ENCODE results near the gene LHFPL3.
"Not testable (repeated sequence)": the region's sequence is repeated elsewhere in the genome, so short reads cannot be mapped to it uniquely, and the experiment has no call there.

LHFPL3 gene

DNA sequence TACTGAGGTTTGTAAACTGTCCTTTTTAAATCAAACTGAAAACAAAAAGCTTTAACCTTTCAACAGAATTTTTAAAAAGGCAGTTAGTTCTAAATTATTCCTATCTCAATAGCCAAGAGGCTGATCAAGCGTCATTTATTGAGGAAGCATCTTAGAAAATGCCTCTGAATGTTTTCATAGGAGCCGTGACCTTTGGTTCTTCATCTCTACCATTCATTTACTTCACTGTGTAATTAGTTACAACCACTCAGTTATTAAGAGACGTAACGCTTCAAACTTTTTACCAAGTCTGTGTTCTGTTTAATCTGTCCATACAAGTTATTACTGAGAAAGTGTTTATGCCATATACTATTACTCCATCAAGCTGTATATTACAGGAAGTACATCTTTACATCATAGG, 578.2 kb downstream of the LHFPL3 start:
- no peak overlapping the region for H3K4me3 ChIP-seq (ENCODE audit: low read depth, low read length)
- no peak for DNase-seq (ENCODE audit: low read depth)
- TF ChIP-seq, protein P1, sequence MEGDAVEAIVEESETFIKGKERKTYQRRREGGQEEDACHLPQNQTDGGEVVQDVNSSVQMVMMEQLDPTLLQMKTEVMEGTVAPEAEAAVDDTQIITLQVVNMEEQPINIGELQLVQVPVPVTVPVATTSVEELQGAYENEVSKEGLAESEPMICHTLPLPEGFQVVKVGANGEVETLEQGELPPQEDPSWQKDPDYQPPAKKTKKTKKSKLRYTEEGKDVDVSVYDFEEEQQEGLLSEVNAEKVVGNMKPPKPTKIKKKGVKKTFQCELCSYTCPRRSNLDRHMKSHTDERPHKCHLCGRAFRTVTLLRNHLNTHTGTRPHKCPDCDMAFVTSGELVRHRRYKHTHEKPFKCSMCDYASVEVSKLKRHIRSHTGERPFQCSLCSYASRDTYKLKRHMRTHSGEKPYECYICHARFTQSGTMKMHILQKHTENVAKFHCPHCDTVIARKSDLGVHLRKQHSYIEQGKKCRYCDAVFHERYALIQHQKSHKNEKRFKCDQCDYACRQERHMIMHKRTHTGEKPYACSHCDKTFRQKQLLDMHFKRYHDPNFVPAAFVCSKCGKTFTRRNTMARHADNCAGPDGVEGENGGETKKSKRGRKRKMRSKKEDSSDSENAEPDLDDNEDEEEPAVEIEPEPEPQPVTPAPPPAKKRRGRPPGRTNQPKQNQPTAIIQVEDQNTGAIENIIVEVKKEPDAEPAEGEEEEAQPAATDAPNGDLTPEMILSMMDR (IDR thresholded peaks at IDR 0.05; ENCODE audit: control insufficient read depth, extremely low read depth, insufficient read depth) = no peak

DNA sequence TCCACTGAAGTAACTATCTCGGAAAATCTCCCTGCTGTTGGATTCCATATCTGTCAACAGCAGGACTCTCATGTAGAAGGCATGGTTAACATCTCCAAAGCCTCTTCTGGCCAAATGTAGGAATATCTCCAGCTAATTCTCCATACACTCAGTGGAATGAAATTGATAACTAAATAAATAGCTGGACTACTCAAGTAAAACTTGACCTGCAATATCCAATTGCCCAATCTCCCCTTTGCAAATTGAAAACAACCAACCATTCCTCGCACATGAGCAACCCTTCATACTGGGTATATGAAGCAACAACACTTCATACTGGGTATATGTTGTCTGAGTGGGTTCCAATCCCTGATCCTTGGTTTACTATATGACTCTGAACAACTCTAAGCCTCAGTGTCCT, 580.2 kb downstream of the LHFPL3 start:
- no peak overlapping the region for H3K4me3 ChIP-seq (ENCODE audit: low read depth, low read length)
- TF ChIP-seq, protein P1 (IDR thresholded peaks at IDR 0.05; ENCODE audit: control insufficient read depth, extremely low read depth, insufficient read depth) = no peak
- no peak for DNase-seq (ENCODE audit: low read depth)

DNA sequence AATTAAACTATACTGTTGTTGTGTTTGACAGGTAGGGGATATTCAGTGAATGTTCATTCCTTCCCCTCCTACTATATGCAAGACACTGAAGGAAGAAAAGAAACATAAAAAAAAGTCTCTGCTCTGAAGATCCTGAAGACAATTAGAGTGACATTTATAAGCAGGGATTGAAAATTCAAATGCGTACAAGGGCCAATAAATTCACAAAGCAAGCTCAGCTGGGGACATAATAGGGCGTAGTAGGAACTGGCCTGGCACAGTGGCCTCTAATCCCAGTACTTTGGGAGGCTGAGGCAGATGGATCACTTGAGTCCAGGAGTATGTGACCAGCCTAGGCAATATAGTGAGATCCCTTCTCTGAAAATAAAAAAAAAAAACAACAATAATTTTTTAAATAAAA, 580.7 kb downstream of the LHFPL3 start:
- H3K4me3 ChIP-seq (ENCODE audit: low read depth, low read length) = no peak overlapping the region
- DNase-seq (ENCODE audit: low read depth) = no peak
- TF ChIP-seq, protein P1 (IDR thresholded peaks at IDR 0.05; ENCODE audit: control insufficient read depth, extremely low read depth, insufficient read depth) = no peak

DNA sequence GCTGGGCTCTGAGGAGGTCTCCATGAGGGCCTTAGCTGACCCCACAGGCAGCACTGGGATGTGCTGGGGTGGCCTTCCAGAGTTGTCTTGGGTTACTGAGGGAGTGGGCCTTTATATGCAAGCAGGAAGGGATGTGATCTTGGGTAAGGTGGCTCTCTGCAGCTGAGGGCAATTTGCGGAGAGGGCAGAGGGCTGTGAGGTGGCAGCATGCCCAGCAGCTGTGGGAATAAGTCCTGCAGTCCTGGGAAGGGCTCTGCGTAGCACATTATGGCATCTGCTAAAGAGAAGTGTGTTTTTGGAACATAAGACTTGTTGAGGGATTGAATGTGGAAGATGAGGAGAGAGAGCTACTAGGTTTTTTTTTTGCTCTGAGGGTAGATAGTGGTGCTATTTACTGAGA, 586.0 kb downstream of the LHFPL3 start:
- TF ChIP-seq, protein P1 (IDR thresholded peaks at IDR 0.05; ENCODE audit: control insufficient read depth, extremely low read depth, insufficient read depth) = no peak
- no peak for DNase-seq (ENCODE audit: low read depth)
- no peak overlapping the region for H3K4me3 ChIP-seq (ENCODE audit: low read depth, low read length)

DNA sequence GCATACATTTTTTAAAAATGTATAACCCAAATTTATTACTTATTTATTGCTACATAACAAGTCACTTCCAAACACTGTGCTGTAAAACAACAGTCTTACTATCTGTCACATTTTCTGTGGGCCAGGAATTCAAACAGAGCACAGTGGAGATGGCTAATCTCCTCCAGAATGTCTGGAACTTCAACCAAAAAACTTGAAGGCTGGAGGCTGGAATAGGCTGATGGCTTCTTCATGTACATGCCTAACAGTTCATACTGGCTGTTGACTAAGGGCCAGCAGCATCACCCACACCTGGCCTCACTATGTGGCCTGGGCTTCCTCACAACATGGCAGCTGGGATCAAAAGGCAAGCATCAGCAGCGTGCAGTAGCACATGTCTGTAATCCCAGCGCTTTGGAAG, 593.2 kb downstream of the LHFPL3 start:
- TF ChIP-seq, protein P1 (IDR thresholded peaks at IDR 0.05; ENCODE audit: control insufficient read depth, extremely low read depth, insufficient read depth) = no peak
- H3K4me3 ChIP-seq (ENCODE audit: low read depth, low read length) = no peak overlapping the region
- DNase-seq (ENCODE audit: low read depth) = no peak

DNA sequence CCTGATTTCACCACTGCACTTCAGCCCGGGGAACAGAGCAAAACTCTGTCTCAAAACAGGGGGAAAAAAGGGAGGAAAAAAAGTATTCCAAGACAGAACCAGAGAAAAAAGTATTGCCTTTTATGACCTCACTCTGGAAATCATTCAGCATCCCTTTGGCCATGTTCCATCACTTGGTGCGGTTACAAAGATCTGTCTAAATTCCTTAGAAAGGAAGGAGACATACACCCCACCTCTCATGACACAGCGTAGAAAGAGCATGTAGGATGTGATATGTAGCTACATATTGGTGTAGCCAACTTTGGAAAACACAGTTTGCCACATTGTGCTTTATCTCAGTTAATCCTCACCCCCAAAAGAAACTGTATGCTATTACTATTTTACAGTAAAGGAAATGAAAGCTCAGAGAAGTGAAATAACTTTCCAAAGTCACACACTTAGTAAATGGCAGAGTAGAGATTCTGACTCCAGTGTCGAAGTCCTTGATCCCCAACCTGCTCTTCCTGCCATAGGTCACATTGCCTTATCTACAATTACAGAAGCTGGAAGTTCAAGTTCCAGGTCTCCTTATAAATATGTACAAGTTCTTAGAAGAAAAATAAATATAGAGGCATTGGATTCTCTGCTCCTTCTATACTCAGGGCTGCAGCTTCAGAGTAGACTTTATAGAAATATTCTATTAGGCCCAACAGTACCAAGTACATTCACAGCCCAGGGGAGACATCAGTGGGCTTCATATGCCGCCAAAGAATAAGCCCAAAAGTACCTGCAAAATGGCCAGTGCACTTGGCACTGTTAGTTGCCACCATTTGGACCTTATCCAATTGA, 594.0 kb downstream of the LHFPL3 start:
- DNase-seq (ENCODE audit: low read depth) = no peak
- no peak overlapping the region for H3K4me3 ChIP-seq (ENCODE audit: low read depth, low read length)
- TF ChIP-seq, protein P1 (IDR thresholded peaks at IDR 0.05; ENCODE audit: control insufficient read depth, extremely low read depth, insufficient read depth) = no peak

DNA sequence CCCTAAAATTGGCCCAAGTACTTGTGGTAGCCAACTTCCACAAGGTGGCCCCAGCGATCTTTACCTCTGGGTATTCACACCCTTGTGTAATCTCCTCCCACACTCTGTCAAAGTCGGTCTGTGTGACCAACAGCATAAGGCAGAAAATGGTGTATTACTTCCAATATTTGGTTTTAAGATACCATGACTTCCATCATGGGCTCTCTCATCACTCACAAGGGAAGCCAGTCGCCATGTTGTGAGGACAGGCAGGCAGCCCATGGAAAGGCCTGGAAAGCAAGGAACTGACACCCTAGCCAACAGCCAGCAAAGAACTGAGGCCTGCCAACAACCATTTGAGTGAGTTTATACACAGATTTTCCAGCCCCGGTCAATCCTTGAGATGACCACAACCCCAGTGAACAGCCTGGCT, 594.6 kb downstream of the LHFPL3 start:
- no peak overlapping the region for H3K4me3 ChIP-seq (ENCODE audit: low read depth, low read length)
- DNase-seq (ENCODE audit: low read depth) = peak; percentile 72
- TF ChIP-seq, protein P1 (IDR thresholded peaks at IDR 0.05; ENCODE audit: control insufficient read depth, extremely low read depth, insufficient read depth) = peak; percentile 86

DNA sequence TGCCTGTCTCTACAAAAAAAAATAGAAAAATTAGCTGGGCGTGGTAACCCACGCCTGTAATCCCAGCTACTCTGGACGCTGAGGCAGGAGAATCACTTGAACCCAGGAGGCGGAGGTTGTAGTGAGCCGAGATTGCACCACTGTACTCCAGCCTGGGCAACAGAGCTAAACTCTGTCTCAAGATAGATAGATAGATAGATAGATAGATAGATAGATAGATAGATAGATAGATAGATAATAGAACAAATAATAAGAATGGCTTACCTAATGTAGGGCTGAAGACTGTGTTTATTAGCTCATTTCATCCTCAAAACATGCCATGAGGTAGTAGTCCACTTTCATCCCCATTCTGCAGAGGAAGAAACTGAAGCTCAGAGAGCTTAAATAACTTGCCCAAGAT, 597.8 kb downstream of the LHFPL3 start:
- not testable (repeated sequence) for DNase-seq (ENCODE audit: low read depth); H3K4me3 ChIP-seq (ENCODE audit: low read depth, low read length)
